Astrocyte (in vitro differentiated cells and primary cell): ENCODE measurements around the gene DPF3. TPM values are rescaled to one million over a fixed set of nuclear protein-coding genes. Genes with fewer than 3 reads are reported as not detected.

Source experiments
- DNase-seq: peaks from one replicate; pipeline ENCODE4 v3.0.0-alpha.2; 2010; ENCODE audit warnings: low read depth
- FAIRE-seq: peaks from 2 replicates; lab custom pipeline; 2011; peaks lifted over from hg19 to GRCh38; lab: Jason Lieb, UNC
- H2AFZ ChIP-seq: 2 replicates; pipeline ENCODE4 v1.6.0; 2012; ENCODE audit warnings: low read depth, low read length, inconsistent platforms
- H3K27ac ChIP-seq: 2 replicates; pipeline ENCODE4 v1.5.1; 2011; ENCODE audit warnings: low read depth, low read length, inconsistent platforms
- H3K27me3 ChIP-seq: 2 replicates; pipeline ENCODE4 v1.6.0; 2011; ENCODE audit warnings: low read length, inconsistent platforms; ENCODE audit not compliant: insufficient read depth
- H3K36me3 ChIP-seq: 2 replicates; pipeline ENCODE4 v1.5.1; 2011; ENCODE audit warnings: low read length, inconsistent platforms; ENCODE audit not compliant: insufficient read depth
- H3K4me1 ChIP-seq: 2 replicates; pipeline ENCODE4 v1.5.1; 2011; ENCODE audit warnings: low read length, inconsistent platforms; ENCODE audit not compliant: insufficient read depth
- H3K4me2 ChIP-seq: 2 replicates; pipeline ENCODE4 v1.6.0; 2012; ENCODE audit warnings: low read length, inconsistent platforms
- H3K4me3 ChIP-seq: 2 replicates; pipeline ENCODE4 v1.5.1; 2011; ENCODE audit warnings: low read depth, mild to moderate bottlenecking, low read length, inconsistent platforms; ENCODE audit not compliant: insufficient read depth
- H3K79me2 ChIP-seq: 2 replicates; pipeline ENCODE4 v1.6.0; 2012; ENCODE audit warnings: mild to moderate bottlenecking, low read length, inconsistent platforms; ENCODE audit not compliant: insufficient read depth
- H3K9ac ChIP-seq: 2 replicates; pipeline ENCODE4 v1.6.0; 2012; ENCODE audit warnings: mild to moderate bottlenecking, low read length, inconsistent platforms
- H3K9me3 ChIP-seq: 2 replicates; pipeline ENCODE4 v1.5.1; 2012; ENCODE audit warnings: low read depth, mild to moderate bottlenecking, low read length, inconsistent platforms; ENCODE audit not compliant: insufficient read depth
- H4K20me1 ChIP-seq: 2 replicates; pipeline ENCODE4 v1.6.0; 2012; ENCODE audit warnings: low read length, inconsistent platforms; ENCODE audit not compliant: insufficient read depth
- H3K27ac Mint-ChIP-seq: one replicate; pipeline ENCODE4 v1.8.0; 2021; ENCODE audit warnings: mild to moderate bottlenecking, mixed read lengths; ENCODE audit not compliant: unreplicated experiment
- H3K27me3 Mint-ChIP-seq: one replicate; pipeline ENCODE4 v1.8.0; 2021; ENCODE audit warnings: low read depth, mixed read lengths; ENCODE audit not compliant: unreplicated experiment
- H3K36me3 Mint-ChIP-seq: one replicate; pipeline ENCODE4 v1.8.0; 2021; ENCODE audit warnings: low read depth, mixed read lengths; ENCODE audit not compliant: unreplicated experiment
- H3K4me1 Mint-ChIP-seq: one replicate; pipeline ENCODE4 v1.8.0; 2021; ENCODE audit warnings: low read depth, mixed read lengths; ENCODE audit not compliant: unreplicated experiment
- H3K4me3 Mint-ChIP-seq: one replicate; pipeline ENCODE4 v1.8.0; 2021; ENCODE audit warnings: mild to moderate bottlenecking, moderate library complexity, mixed read lengths; ENCODE audit not compliant: unreplicated experiment
- H3K9me3 Mint-ChIP-seq: one replicate; pipeline ENCODE4 v1.8.0; 2021; ENCODE audit warnings: mild to moderate bottlenecking, mixed read lengths; ENCODE audit not compliant: unreplicated experiment
- CTCF ChIP-seq: IDR thresholded peaks from 2 replicates; pipeline ENCODE4 v1.5.1; 2011; ENCODE audit warnings: low read depth, mild to moderate bottlenecking, inconsistent platforms, low read length, moderate library complexity; ENCODE audit not compliant: insufficient read depth
- EZH2 ChIP-seq: IDR thresholded peaks from 2 replicates; pipeline ENCODE4 v1.6.1; 2012; ENCODE audit warnings: mild to moderate bottlenecking, low read length, inconsistent platforms; ENCODE audit not compliant: insufficient read depth
- total RNA-seq: library from RNA; stranded (reverse); gene quantifications from 2 replicates; pipeline ENCODE4 v1.2.1, GENCODE V29; 2021

DPF3 gene
- total RNA-seq, 1 donor from 2014 or later: 2.4 TPM

GRCh38 chr14:72740966-72741825 lies 152.7 kb downstream of the DPF3 start:
- Histone ChIP-seq H3K9ac (no peak overlapping the region), H3K79me2 (no peaks in the 10 kb centered on the region), H3K27ac (no peak overlapping the region), H3K36me3 (no peaks in the 10 kb centered on the region), H4K20me1 (no peaks in the 10 kb centered on the region), H3K4me1 (peaks cover 29% of the 10 kb centered on the region), H2AFZ (no peak overlapping the region), H3K9me3 (no peaks in the 10 kb centered on the region), H3K27me3 (no peaks in the 10 kb centered on the region), H3K4me3 (no peak overlapping the region), H3K4me2 (no peak overlapping the region)
- Mint-ChIP-seq H3K9me3 (no peaks in the 10 kb centered on the region), H3K36me3 (peaks cover 4% of the 10 kb centered on the region), H3K27me3 (peaks cover 3% of the 10 kb centered on the region), H3K4me3 (no peak overlapping the region), H3K27ac (no peak overlapping the region), H3K4me1 (peaks cover 9% of the 10 kb centered on the region)
- DNase-seq (no peak), FAIRE-seq (no peak)
- no peak for TF ChIP-seq CTCF

- no peaks in the 10 kb centered on the region for H3K79me2 ChIP-seq
- no peak overlapping the region for H3K4me3 ChIP-seq
- FAIRE-seq (no peak), DNase-seq (no peak)
- Mint-ChIP-seq H3K4me3 (no peak overlapping the region), H3K27me3 (peaks cover 3% of the 10 kb centered on the region), H3K9me3 (no peaks in the 10 kb centered on the region), H3K27ac (no peak overlapping the region), H3K4me1 (peaks cover 2% of the 10 kb centered on the region), H3K36me3 (peaks cover 4% of the 10 kb centered on the region)
- H3K4me2 ChIP-seq: no peak overlapping the region
- no peak overlapping the region for H3K9ac ChIP-seq
- no peak for TF ChIP-seq EZH2
- no peak for TF ChIP-seq CTCF
- H4K20me1 ChIP-seq: no peaks in the 10 kb centered on the region
- H3K36me3 ChIP-seq: no peaks in the 10 kb centered on the region
- H3K9me3 ChIP-seq: no peaks in the 10 kb centered on the region
- H3K27ac ChIP-seq: no peak overlapping the region
- no peak overlapping the region for H2AFZ ChIP-seq
- H3K4me1 ChIP-seq: peaks cover 25% of the 10 kb centered on the region
- no peaks in the 10 kb centered on the region for H3K27me3 ChIP-seq
Measured at GRCh38 chr14:72740504-72740961, 153.4 kb downstream of the DPF3 start.
